ENCODE results near the gene LHFPL2.
"Not testable (repeated sequence)": the region's sequence is repeated elsewhere in the genome, so short reads cannot be mapped to it uniquely, and the experiment has no call there.

LHFPL2 gene

DNA sequence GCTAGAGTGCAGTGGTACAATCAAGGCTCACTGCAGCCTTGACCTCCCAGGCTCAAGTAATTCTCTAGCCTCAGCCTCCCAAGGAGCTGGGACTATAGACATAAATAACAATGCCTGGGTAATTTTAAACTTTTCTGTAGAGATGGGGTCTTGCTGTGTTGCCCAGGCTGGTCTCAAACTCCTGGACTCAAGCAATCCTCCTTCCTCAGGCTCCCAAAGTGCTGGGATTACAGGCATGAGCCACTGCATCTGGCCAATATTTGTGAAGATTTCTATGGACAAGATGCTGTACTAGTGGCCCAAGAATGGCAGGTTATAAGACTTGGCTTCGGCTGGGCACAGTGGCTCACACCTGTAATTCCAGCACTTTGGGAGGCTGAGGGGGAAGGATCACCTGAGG is 18.4 kb upstream of the LHFPL2 start:
- not testable (repeated sequence) for DNase-seq (ENCODE audit: low spot score)

DNA sequence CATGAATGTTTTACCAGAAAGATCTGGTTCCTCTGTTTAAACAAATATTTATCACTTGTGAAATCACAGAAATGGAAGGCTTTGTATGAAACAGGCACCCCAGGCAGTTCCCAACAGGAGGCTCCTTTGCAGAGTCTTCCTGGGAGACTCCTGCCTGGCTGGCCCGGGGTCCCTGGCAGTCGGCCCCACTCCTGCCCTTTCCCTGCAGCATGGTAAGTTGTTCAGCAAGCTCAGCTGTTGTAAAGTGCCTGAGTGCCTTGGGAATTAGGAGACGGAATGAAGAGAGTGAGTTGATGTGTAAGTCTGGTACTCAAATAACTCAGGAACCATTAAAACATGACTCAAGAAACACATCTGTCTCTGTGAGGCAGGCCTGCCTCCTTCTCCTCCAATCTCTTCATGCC is 17.5 kb upstream of the LHFPL2 start:
- DNase-seq (ENCODE audit: low spot score): no peak

DNA sequence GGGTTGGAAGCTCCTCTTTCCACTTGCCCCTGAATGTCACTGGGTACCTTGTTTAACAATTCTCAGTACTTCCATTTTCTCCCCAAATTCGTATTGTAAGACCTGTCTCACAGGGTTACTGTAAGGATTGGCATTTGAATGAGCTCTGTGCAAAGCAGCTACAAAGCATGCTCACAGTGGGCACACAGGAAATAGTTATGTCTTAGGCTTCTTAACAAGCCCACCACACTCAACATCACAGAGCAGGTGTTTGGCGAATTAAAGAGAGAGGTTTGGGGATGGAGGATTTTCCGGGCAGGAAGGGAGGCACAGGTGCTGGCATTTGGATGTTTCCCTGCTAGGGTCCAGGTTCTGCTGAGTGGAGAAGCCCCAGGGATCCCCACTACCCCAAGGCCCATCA is 17.0 kb upstream of the LHFPL2 start:
- DNase-seq (ENCODE audit: low spot score): no peak

GRCh38 chr5:78662323-78662722 is 13.8 kb upstream of the LHFPL2 start:
- no peak for DNase-seq (ENCODE audit: low spot score)

- DNase-seq (ENCODE audit: low spot score): no peak
Observed at GRCh38 chr5:78661691-78662090, 13.1 kb upstream of the LHFPL2 start.

DNA sequence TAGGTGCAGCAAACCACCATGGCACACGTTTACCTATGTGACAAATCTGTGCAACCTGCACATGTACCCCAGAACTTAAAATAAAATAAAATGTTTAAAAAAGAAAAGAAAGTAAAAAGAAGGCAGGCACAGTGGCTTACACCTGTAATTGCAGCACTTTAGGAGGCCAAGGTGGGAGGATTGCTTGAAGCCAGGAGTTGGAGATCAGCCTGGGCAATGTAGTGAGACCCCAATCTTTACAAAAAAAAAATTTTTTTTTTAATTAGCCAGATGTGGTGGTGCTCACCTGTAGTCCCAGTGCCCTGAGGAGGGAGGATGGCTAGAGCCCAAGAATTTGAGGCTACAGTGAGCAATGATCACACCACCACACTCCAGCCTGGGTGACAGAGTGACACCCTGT is 12.5 kb upstream of the LHFPL2 start:
- no peak for DNase-seq (ENCODE audit: low spot score)

- no peak for DNase-seq (ENCODE audit: low spot score)
Observed at GRCh38 chr5:78660401-78660800, 11.8 kb upstream of the LHFPL2 start.

- DNase-seq (ENCODE audit: low spot score): no peak
Observed at GRCh38 chr5:78659714-78660113, 11.1 kb upstream of the LHFPL2 start.

GRCh38 chr5:78659114-78659513 is 10.5 kb upstream of the LHFPL2 start:
- DNase-seq (ENCODE audit: low spot score): no peak

- no peak for DNase-seq (ENCODE audit: low spot score)
Observed at GRCh38 chr5:78657201-78657600, 8.6 kb upstream of the LHFPL2 start.

DNA sequence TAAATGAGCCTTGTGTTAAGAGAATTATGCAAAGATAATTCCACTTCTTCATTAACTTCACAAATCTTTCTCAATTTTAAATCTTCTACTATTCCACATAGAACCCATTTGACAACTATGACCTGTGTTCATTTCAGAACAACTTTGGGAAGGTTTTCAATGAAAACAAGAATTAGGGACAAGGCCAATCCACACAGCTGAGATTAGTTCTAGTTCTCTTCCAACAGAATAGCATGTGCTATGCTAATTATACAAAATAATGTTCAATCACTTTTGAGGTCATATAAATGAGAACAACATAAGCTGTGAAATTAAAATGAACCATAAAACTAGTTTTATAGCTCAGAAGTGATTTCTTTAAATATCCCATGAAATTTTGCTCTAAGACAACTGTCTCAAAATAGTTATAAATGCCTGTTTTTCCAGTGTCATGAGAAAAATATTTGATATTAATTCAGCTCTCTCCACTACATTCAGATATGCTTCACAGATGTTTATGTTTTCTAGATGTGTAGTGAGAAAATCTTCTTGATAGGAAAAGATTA is 7.2 kb upstream of the LHFPL2 start:
- DNase-seq (ENCODE audit: low spot score): no peak

GRCh38 chr5:78654386-78654785 is 5.8 kb upstream of the LHFPL2 start:
- no peak for DNase-seq (ENCODE audit: low spot score)

GRCh38 chr5:78653681-78654366 is 5.3 kb upstream of the LHFPL2 start:
- DNase-seq (ENCODE audit: low spot score): no peak

- no peak for DNase-seq (ENCODE audit: low spot score)
Observed at GRCh38 chr5:78653031-78653430, 4.5 kb upstream of the LHFPL2 start.

DNA sequence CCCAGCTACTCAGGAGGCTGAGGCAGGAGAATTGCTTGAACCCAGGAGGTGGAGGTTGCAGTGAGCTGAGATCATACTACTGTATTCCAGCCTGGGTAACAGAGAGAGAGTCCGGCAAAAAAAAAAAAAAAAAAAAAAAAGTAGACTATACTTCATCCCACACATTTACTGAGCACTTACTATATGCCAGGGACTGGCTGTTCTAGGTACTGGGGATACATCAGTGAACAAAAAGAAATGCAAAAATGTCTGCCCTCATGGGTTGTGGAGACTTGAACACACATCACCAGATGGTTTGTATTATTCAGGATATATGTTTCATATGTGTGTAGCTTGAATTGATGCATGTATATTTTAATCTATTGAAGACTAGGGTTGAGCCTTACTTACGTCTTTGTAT is 2.9 kb upstream of the LHFPL2 start:
- DNase-seq (ENCODE audit: low spot score): no peak

DNA sequence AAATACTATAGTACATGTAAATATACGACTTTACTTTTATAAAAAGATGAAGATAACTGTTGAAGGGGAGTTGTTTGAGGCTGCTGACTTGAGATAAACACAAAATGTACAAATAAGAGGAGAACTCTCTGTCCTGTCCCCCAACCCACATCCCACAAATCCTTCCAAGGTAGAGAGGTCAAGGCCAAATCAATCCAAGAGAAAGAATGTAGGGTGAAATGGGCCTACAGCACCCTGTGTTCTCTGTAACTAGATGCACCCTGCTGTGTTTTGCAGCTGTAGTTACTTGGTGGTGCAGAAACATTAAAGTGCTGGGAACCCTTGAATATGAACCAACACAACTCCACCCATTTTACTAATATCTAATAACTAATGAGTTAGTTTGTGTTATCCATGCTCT is 2.0 kb upstream of the LHFPL2 start:
- no peak for DNase-seq (ENCODE audit: low spot score)

- no peak for DNase-seq (ENCODE audit: low spot score)
Observed at GRCh38 chr5:78649861-78650496, 1.4 kb upstream of the LHFPL2 start.

GRCh38 chr5:78649211-78649695 is 681 bp upstream of the LHFPL2 start:
- no peak for DNase-seq (ENCODE audit: low spot score)

DNA sequence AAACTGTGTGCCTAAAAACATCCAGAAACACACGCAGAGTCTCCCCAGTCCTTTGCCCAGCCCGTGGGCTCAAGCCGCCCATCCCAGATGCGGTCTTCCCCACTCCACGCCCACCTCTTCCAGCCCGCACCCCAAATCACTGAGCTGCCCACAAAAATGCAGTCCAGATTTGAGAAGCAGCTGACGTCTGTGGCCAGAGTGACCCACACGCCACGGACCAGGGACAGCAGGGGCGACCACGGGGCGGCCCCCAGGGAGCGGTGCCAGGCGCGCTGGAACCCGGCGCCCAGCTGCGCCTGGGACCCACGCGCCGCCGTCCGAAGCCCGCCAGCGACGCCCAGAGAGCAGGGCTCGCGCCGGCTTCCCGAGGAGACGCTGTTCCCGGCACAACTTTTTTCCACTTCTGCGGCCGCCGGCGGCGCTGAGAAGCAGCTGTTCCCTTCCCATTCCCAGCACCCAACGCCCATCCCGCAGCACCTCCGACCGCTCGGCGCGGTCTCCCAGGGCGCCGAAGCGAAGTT is 674 bp downstream of the LHFPL2 start:
- DNase-seq (ENCODE audit: low spot score): no peak

DNA sequence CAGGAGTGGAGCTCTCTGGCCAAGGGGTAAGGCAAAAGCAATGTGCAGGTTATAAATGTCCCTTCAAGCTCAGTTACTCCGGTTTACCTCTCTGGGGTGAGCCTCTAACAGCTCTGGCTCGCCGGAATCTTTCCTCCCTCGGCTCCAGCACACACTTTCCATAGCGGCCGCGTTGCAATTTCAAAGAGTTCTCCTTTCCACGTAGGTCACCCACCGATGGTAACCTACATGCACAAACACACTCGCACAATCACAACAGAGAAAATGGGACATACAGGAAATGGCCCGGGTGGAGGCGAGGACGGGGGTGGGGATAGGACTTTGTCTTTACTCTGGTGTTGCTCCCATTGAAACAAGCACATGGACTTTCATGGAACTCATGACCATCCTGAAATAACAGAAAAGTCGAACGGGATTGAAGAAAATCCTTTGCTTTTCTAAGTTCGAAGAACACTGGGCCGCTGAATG is 1.2 kb downstream of the LHFPL2 start:
- no peak for DNase-seq (ENCODE audit: low spot score)

- no peak for DNase-seq (ENCODE audit: low spot score)
Observed at GRCh38 chr5:78644741-78645300, 3.8 kb downstream of the LHFPL2 start.

GRCh38 chr5:78644129-78644528 is 4.4 kb downstream of the LHFPL2 start:
- no peak for DNase-seq (ENCODE audit: low spot score)

- DNase-seq (ENCODE audit: low spot score): no peak
Observed at GRCh38 chr5:78642701-78643100, 5.9 kb downstream of the LHFPL2 start.
